HepG2 (cell line): ENCODE results near the gene NUDT3. TPM values are rescaled to one million over a fixed set of nuclear protein-coding genes. Genes with fewer than 3 reads are reported as not detected.
A peak's percentile ranks its signal among the peaks of the same experiment; 100 is the strongest.

Experiments used
- ATAC-seq: fragments of 200-7000 bp; cut with Tn5 transposase; 3 replicates; pipeline ENCODE4 v1.9.1; 2020; ENCODE audit warnings: mild to moderate bottlenecking, moderate library complexity
- BruUV-seq: library from RNA; stranded (reverse); fragments of 400-500 nt; replicated peaks from 2 replicates; lab custom pipeline; 2021; lab: Mats Ljungman, UMichigan
- CTCF ChIA-PET: fragments of 300-600 bp; formaldehyde crosslinking; extraction: SDS; loops from one replicate; lab custom pipeline; 2021; ENCODE audit warnings: low total read pairs, inconsistent platforms, low intra/inter-chr PET ratio; lab: Yijun Ruan, JAX
- POLR2A ChIA-PET: fragments of 350-600 bp; sonication (Branson Sonifier 250); formaldehyde crosslinking; loops from one replicate; lab custom pipeline; 2020; ENCODE audit warnings: antibody characterized with exemption, inconsistent platforms; lab: Yijun Ruan, JAX
- DNase-seq: peaks from one replicate; pipeline ENCODE4 v3.0.0-alpha.2; 2015; ENCODE audit warnings: low spot score
- FAIRE-seq: peaks from 3 replicates; lab custom pipeline; 2011; peaks lifted over from hg19 to GRCh38; lab: Jason Lieb, UNC
- H2AFZ ChIP-seq: one replicate; pipeline ENCODE4 v1.6.1; 2011; ENCODE audit warnings: low read length, inconsistent platforms
- H3K27ac ChIP-seq: fragments of 300-600 bp; 3 replicates; pipeline ENCODE4 v1.8.0; 2011; ENCODE audit warnings: mixed run types, mild to moderate bottlenecking, mixed read lengths, low read length, inconsistent platforms; ENCODE audit not compliant: insufficient read depth; ENCODE audit errors: extremely low read length
- H3K27me3 ChIP-seq, 2 experiments: fragments of 200-600 bp in 1 of 2; 2 replicates in 1 of 2; 3 replicates in 1 of 2; pipeline versions ENCODE4 v1.6.0 to v1.8.0; 2011; ENCODE audit warnings: low read length in 2 of 2, mild to moderate bottlenecking in 2 of 2, moderate library complexity in 2 of 2, inconsistent platforms in 1 of 2; ENCODE audit not compliant: insufficient read depth in 2 of 2, control insufficient read depth in 1 of 2
- H3K36me3 ChIP-seq, 2 experiments: fragments of 200-600 bp in 1 of 2; replicated peaks in 1 of 2; 2 replicates in 1 of 2; 3 replicates in 1 of 2; pipeline versions ENCODE4 v1.5.1 to v1.8.0; 2011; ENCODE audit warnings: low read length in 2 of 2, inconsistent platforms in 1 of 2; ENCODE audit not compliant: insufficient read depth in 2 of 2, control insufficient read depth in 1 of 2
- H3K4me1 ChIP-seq: 2 replicates; pipeline ENCODE4 v1.5.1; 2012; ENCODE audit warnings: low read length, inconsistent platforms; ENCODE audit not compliant: insufficient read depth
- H3K4me2 ChIP-seq: 2 replicates; pipeline ENCODE4 v1.6.0; 2011; ENCODE audit warnings: low read depth, low read length, inconsistent platforms
- H3K4me3 ChIP-seq, 3 experiments: fragments of 200-600 bp in 1 of 3; sonication (generic), shearing (Covaris generic) in 1 of 3; replicated peaks in 1 of 3; 2 replicates each; pipeline ENCODE4 v1.5.1; 2011 to 2016; ENCODE audit warnings: low read length in 3 of 3, inconsistent platforms in 2 of 3, low read depth in 2 of 3, mild to moderate bottlenecking in 2 of 3, control low read depth in 1 of 3, mixed read lengths in 1 of 3; ENCODE audit not compliant: insufficient read depth in 1 of 3
- H3K79me2 ChIP-seq: one replicate; pipeline ENCODE4 v1.6.1; 2011; ENCODE audit warnings: low read length, inconsistent platforms; ENCODE audit not compliant: insufficient read depth
- H3K9ac ChIP-seq: 2 replicates; pipeline ENCODE4 v1.6.0; 2011; ENCODE audit warnings: mild to moderate bottlenecking, low read depth, low read length, inconsistent platforms; ENCODE audit not compliant: insufficient read depth
- H3K9me3 ChIP-seq: 2 replicates; pipeline ENCODE4 v1.5.1; 2012; ENCODE audit warnings: mild to moderate bottlenecking, low read length
- H4K20me1 ChIP-seq: 2 replicates; pipeline ENCODE4 v1.6.0; 2011; ENCODE audit warnings: inconsistent platforms, mild to moderate bottlenecking, low read length, moderate library complexity; ENCODE audit not compliant: insufficient read depth
- AGO2 ChIP-seq: fragments of 200-400 bp; formaldehyde crosslinking; optimal IDR thresholded peaks from 2 replicates; pipeline ENCODE3; 2017; ENCODE audit warnings: mild to moderate bottlenecking, low read depth, low read length, moderate library complexity
- HNRNPH1 ChIP-seq: fragments of 200-400 bp; formaldehyde crosslinking; optimal IDR thresholded peaks from 2 replicates; pipeline ENCODE3; 2017; ENCODE audit warnings: mild to moderate bottlenecking, low read depth, low read length
- POLR2A ChIP-seq, 2 experiments: IDR thresholded peaks; 2 replicates each; pipeline ENCODE4 v1.6.1; 2011; ENCODE audit warnings: low read depth in 2 of 2, low read length in 2 of 2, mild to moderate bottlenecking in 1 of 2, moderate library complexity in 1 of 2; ENCODE audit not compliant: insufficient read depth in 1 of 2
- POLR2AphosphoS5 ChIP-seq: IDR thresholded peaks from 2 replicates; pipeline ENCODE4 v1.6.1; 2012; ENCODE audit warnings: low read depth, low read length
- TFE3 ChIP-seq: IDR thresholded peaks from 2 replicates; pipeline ENCODE4 v1.6.1; 2016
- XBP1 ChIP-seq: sonication (generic); formaldehyde crosslinking; IDR thresholded peaks from 2 replicates; pipeline ENCODE4 v1.5.0; 2020; ENCODE audit warnings: missing genetic modification reagents
- ZNF382 ChIP-seq: sonication (generic); formaldehyde crosslinking; IDR thresholded peaks from 2 replicates; pipeline ENCODE4 v1.5.0; 2020; ENCODE audit warnings: missing genetic modification reagents, mild to moderate bottlenecking, borderline replicate concordance
- ZNF557 ChIP-seq: sonication (generic); formaldehyde crosslinking; IDR thresholded peaks from 2 replicates; pipeline ENCODE4 v1.4.0; 2020; ENCODE audit warnings: missing genetic modification reagents
- ZNF607 ChIP-seq: sonication (generic); formaldehyde crosslinking; IDR thresholded peaks from 2 replicates; pipeline ENCODE4 v1.5.1; 2020; ENCODE audit warnings: missing genetic modification reagents, mild to moderate bottlenecking, borderline replicate concordance
- ZNF720 ChIP-seq: sonication (generic); formaldehyde crosslinking; IDR thresholded peaks from 2 replicates; pipeline ENCODE4 v1.4.0; 2020; ENCODE audit warnings: missing genetic modification reagents
- ZNF75D ChIP-seq: sonication (generic); formaldehyde crosslinking; IDR thresholded peaks from 2 replicates; pipeline ENCODE4 v1.8.1; 2023; ENCODE audit warnings: missing genetic modification reagents, mild to moderate bottlenecking, borderline replicate concordance
- ZNF772 ChIP-seq: sonication (generic); formaldehyde crosslinking; IDR thresholded peaks from 2 replicates; pipeline ENCODE4 v1.5.0; 2020; ENCODE audit warnings: mild to moderate bottlenecking, missing genetic modification reagents
- WGBS: methylation state at CpG from one replicate; pipeline ENCODE4 v1.1.6; 2017; ENCODE audit warnings: low lambda C conversion rate; 5-methylcytosine and 5-hydroxymethylcytosine counted together
- in situ Hi-C: cut with HindIII; loops from 2 replicates; pipeline ENCODE4 v1.10.0; 2017; ENCODE audit warnings: low pct_unique_long_range_greater_than_20kb; ENCODE audit not compliant: extremely low pct_ligation_motif_present
- intact Hi-C: fragments of 100-400 bp; cut with micrococcal nuclease; formaldehyde crosslinking; loops from one replicate; pipeline ENCODE4 v1.10.0; 2022; ENCODE audit not compliant: unreplicated experiment
- polyA plus RNA-seq, 8 experiments: library from polyadenylated mRNA; depleted of rRNA in 3 of 8; stranded (reverse) in 7 of 8; unstranded in 1 of 8; fragments of >200 nt; fragmentation: Illumina TruSeq in 4 of 8; extraction: Trizol in 4 of 8; gene quantifications; 2 replicates each; pipeline versions ENCODE4 v1.2.1 to v1.2.3, GENCODE V29; 2011 to 2016; ENCODE audit warnings: low read depth in 4 of 8, missing spikeins in 1 of 8, mixed read lengths in 1 of 8; ENCODE audit not compliant: insufficient read depth in 1 of 8
- total RNA-seq, 5 experiments: library from RNA; depleted of rRNA; stranded (reverse); fragments of >200 nt; fragmentation: Illumina TruSeq; extraction: Trizol; gene quantifications; 2 replicates each; pipeline ENCODE4 v1.2.3, GENCODE V29; 2016; ENCODE audit warnings: low read depth in 1 of 5

NUDT3 gene
- total and polyA plus RNA-seq, 2 of the 13 experiments (the other 11 are each of a cell fraction or from before 2014, with no cell fraction given): 20.2 to 20.6 TPM

GRCh38 chr6:34240329-34241248 lies 151.9 kb downstream of the NUDT3 start:
- in situ Hi-C loops (loop anchor here (25.0 kb wide), 1 partner anchor 372 kb away; no protein-coding TSS in a partner anchor), intact Hi-C loops (no loop called here)
- H3K27me3 ChIP-seq: no peaks in the 10 kb centered on the region
- H3K9me3 ChIP-seq: no peaks in the 10 kb centered on the region
- H3K79me2 ChIP-seq: peaks cover 25% of the 10 kb centered on the region
- TF ChIP-seq XBP1 (CRISPR knock-in tag) (no peak), HNRNPH1 (no peak), AGO2 (peak; percentile 31), POLR2AphosphoS5 (peak; percentile 14; the same call in 1 of the 2 replicates), POLR2A (IDR thresholded peaks at IDR 0.05; ENCODE audit: insufficient read depth in 1 of 2, low read depth in 2 of 2, low read length in 2 of 2) (0 out of 4 replicates have a peak, but pooled peaks of 1 of the 2 experiments have one; percentile 14), ZNF557 (no peak)
- DNase-seq (no peak), FAIRE-seq (no peak), ATAC-seq (no peak)
- H3K4me3 ChIP-seq: no peak overlapping the region
- no TSS peak for BruUV-seq
- peaks cover 22 to 45% of the 10 kb centered on the region in 2 experiments; a peak in 4 of 5 replicates for H3K36me3 ChIP-seq
- POLR2A ChIA-PET: no interaction called here
- H3K4me2 ChIP-seq: no peak overlapping the region
- WGBS: 93% methylated on average over 22 of the region's 22 CpGs
- no peak overlapping the region for H3K9ac ChIP-seq
- no peak overlapping the region for H2AFZ ChIP-seq
- no peaks in the 10 kb centered on the region for H4K20me1 ChIP-seq
- H3K4me1 ChIP-seq: peaks cover 58% of the 10 kb centered on the region
- CTCF ChIA-PET: no interaction called here
- no peak overlapping the region for H3K27ac ChIP-seq

- DNase-seq: no peak
- H3K9ac ChIP-seq: no peak overlapping the region
- TF ChIP-seq ZNF382 (CRISPR knock-in tag) (0 out of 2 replicates have a peak, but pooled peaks have one; percentile 49), ZNF607 (CRISPR knock-in tag) (no peak), ZNF75D (CRISPR knock-in tag) (peak; percentile 72; the same call in 1 of the 2 replicates), TFE3 (CRISPR knock-in tag) (no peak), ZNF772 (CRISPR knock-in tag) (no peak), ZNF720 (CRISPR knock-in tag) (no peak)
- TF ChIP-seq, all 625 proteins: peak for 2
- peaks cover 22 to 45% of the 10 kb centered on the region in 2 experiments; a peak in 4 of 5 replicates for H3K36me3 ChIP-seq
- no peak overlapping the region for H3K4me3 ChIP-seq
- FAIRE-seq (no peak), ATAC-seq (no peak)
- H4K20me1 ChIP-seq: no peaks in the 10 kb centered on the region
- intact Hi-C loops: no loop called here
- 96% methylated on average over 2 of the region's 2 CpGs for WGBS
- no peak overlapping the region for H3K4me2 ChIP-seq
- no peaks in the 10 kb centered on the region for H3K9me3 ChIP-seq
- no peak overlapping the region for H2AFZ ChIP-seq
- ChIA-PET POLR2A (no interaction called here), CTCF (no interaction called here)
- BruUV-seq: no TSS peak
- no peaks in the 10 kb centered on the region for H3K27me3 ChIP-seq
- H3K4me1 ChIP-seq: peaks cover 58% of the 10 kb centered on the region
- no peak overlapping the region for H3K27ac ChIP-seq
- H3K79me2 ChIP-seq: peaks cover 25% of the 10 kb centered on the region
- in situ Hi-C loops: loop anchor here (25.0 kb wide), 1 partner anchor 372 kb away; no protein-coding TSS in a partner anchor
These were observed 152.6 kb downstream of the NUDT3 start for GRCh38 chr6:34239893-34240292.
